ENCODE data around the gene SUCLG1.
"Not testable (repeated sequence)": the region's sequence is repeated elsewhere in the genome, so short reads cannot be mapped to it uniquely, and the experiment has no call there.

Gene SUCLG1

DNA sequence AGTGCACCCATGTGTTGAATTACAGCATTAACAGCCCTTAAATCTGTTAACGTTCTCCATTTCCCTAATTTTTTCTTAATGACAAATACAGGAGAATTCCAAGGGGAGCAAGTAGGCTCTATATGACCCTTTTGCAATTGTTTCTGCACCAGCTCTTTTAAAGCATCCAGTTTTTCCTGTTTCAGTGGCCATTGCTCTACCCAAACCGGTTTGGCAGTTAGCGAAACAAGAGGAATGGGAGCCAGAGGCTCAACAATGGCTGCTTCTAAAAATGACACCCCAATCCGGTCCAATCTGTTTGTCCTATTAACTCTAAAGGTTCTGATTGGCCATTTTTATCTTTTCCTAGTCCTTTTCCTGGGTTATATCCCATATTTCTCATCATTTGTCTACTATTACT lies 15.1 kb upstream of the SUCLG1 start:
- in situ Hi-C loops (cut with HindIII; ENCODE audit: low pct_ligation_motif_present, low sequenced_read_pairs): no loop called here
- TF ChIP-seq, protein P1, sequence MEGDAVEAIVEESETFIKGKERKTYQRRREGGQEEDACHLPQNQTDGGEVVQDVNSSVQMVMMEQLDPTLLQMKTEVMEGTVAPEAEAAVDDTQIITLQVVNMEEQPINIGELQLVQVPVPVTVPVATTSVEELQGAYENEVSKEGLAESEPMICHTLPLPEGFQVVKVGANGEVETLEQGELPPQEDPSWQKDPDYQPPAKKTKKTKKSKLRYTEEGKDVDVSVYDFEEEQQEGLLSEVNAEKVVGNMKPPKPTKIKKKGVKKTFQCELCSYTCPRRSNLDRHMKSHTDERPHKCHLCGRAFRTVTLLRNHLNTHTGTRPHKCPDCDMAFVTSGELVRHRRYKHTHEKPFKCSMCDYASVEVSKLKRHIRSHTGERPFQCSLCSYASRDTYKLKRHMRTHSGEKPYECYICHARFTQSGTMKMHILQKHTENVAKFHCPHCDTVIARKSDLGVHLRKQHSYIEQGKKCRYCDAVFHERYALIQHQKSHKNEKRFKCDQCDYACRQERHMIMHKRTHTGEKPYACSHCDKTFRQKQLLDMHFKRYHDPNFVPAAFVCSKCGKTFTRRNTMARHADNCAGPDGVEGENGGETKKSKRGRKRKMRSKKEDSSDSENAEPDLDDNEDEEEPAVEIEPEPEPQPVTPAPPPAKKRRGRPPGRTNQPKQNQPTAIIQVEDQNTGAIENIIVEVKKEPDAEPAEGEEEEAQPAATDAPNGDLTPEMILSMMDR (IDR thresholded peaks at IDR 0.05; ENCODE audit: low read depth, low read length, missing control alignments): no peak
- no peak overlapping the region for H3K4me3 ChIP-seq (ENCODE audit: low read depth, low read length)

DNA sequence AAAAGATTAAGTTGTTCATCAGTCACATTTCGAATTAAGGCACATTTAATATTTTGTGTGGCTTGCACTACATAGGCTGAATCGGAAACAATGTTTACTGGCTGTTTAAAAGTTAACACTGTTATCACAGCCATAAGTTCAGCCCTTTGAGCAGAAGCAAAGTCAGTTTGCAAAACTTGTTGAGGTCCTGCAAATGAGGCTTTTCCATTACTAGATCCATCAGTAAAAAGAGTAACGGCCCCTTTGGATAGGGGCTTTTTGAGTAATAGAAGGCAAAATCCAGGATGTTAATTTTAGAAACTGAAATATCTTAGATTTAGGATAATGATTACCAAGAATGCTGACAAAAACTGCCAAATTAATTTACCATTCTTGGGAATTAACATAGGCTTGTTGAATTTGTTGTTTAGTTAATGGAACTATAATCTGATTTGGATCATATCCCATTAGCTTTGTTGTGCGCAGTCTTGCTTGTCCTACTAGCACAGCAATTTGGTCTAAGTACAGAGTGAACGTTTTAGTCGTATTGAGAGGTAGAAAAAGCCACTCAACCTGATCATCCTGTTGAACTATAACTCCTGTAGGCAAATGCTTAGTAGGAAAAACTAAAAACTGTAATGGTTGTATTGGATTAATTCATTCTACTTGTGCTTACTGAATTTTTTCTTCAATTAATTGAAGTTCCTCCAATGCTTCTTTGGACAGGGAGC lies 13.9 kb upstream of the SUCLG1 start:
- H3K4me3 ChIP-seq (ENCODE audit: low read depth, low read length): no peak overlapping the region
- H3K27ac ChIP-seq: no peak overlapping the region
- in situ Hi-C loops (cut with HindIII; ENCODE audit: low pct_ligation_motif_present, low sequenced_read_pairs): no loop called here
- DNase-seq: no peak
- TF ChIP-seq, protein P1 (IDR thresholded peaks at IDR 0.05; ENCODE audit: low read depth, low read length, missing control alignments): no peak
- no peaks in the 10 kb centered on the region for H3K36me3 ChIP-seq (replicated peaks)
- H3K27me3 ChIP-seq (replicated peaks): no peaks in the 10 kb centered on the region

More for the DNA sequence above, 15.1 kb upstream of the SUCLG1 start:
- no peak overlapping the region for H3K27ac ChIP-seq
- H3K36me3 ChIP-seq (replicated peaks): no peaks in the 10 kb centered on the region
- H3K27me3 ChIP-seq (replicated peaks): no peaks in the 10 kb centered on the region
- DNase-seq: no peak

DNA sequence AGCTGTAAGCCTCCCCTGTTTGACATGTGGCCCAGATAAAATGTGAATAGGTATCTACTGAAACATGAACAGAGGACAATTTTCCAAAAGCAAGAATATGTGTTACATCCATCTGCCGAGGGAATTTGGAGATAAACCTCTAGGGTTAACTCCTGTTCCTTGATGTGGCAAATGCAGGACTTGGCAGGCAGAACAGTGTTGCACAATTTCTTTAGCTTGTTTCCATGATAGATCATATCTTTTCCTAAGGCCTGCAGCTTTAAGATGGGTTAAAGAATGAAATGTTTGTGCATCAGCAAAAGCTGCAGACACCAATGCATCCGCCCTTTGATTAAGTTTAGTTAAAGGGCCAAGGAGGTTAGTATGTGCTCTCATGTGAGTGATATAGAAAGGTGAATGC lies 13.3 kb upstream of the SUCLG1 start:
- DNase-seq; H3K27me3 ChIP-seq (replicated peaks); H3K27ac ChIP-seq; H3K4me3 ChIP-seq (ENCODE audit: low read depth, low read length); H3K36me3 ChIP-seq (replicated peaks); in situ Hi-C loops (cut with HindIII; ENCODE audit: low pct_ligation_motif_present, low sequenced_read_pairs): not testable (repeated sequence)

DNA sequence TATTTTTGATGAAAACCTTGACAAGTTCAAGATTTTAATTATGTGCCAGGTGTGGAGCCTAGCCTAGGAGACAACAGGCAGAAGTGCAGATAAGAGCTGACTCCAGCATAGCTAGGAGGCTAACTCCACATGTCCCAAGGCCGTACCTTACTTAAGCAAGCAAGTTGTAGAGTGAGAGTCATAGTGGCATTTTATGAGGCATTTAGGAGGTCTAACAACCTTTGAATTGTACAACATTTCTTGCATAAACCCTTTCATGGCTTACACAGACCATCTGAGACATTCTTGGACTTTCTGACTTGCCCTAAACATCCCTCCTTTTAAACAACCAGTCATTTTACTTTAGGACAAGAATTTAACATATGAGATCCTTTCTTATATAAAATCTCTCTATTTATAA lies 8.3 kb upstream of the SUCLG1 start:
- in situ Hi-C loops (cut with HindIII; ENCODE audit: low pct_ligation_motif_present, low sequenced_read_pairs): no loop called here
- no peak for DNase-seq
- H3K36me3 ChIP-seq (replicated peaks): no peaks in the 10 kb centered on the region
- H3K27ac ChIP-seq: no peak overlapping the region
- no peaks in the 10 kb centered on the region for H3K27me3 ChIP-seq (replicated peaks)
- H3K4me3 ChIP-seq (ENCODE audit: low read depth, low read length): no peak overlapping the region
- TF ChIP-seq, protein P1 (IDR thresholded peaks at IDR 0.05; ENCODE audit: low read depth, low read length, missing control alignments): no peak

DNA sequence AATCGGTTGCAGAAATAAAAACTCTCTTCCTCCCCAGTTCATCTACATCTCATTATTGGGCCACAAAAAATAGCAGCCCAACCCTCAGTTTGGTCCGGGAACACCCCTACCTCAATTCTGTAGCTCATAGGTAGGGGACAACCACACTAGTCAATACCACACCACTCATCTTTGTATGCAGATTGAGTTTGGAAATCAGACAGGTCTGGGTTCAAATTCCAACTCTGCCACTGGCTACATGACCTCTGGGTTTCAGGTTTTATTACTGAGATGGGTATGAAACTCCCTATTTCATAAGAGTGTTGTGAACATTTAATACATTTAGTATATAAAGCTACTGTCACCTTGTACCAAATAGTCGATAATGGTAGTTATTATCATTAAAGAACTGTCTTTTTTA lies 2.2 kb upstream of the SUCLG1 start:
- no peaks in the 10 kb centered on the region for H3K36me3 ChIP-seq (replicated peaks)
- no peak overlapping the region for H3K4me3 ChIP-seq (ENCODE audit: low read depth, low read length)
- in situ Hi-C loops (cut with HindIII; ENCODE audit: low pct_ligation_motif_present, low sequenced_read_pairs): no loop called here
- no peaks in the 10 kb centered on the region for H3K27me3 ChIP-seq (replicated peaks)
- no peak for DNase-seq
- TF ChIP-seq, protein P1 (IDR thresholded peaks at IDR 0.05; ENCODE audit: low read depth, low read length, missing control alignments): no peak
- no peak overlapping the region for H3K27ac ChIP-seq

DNA sequence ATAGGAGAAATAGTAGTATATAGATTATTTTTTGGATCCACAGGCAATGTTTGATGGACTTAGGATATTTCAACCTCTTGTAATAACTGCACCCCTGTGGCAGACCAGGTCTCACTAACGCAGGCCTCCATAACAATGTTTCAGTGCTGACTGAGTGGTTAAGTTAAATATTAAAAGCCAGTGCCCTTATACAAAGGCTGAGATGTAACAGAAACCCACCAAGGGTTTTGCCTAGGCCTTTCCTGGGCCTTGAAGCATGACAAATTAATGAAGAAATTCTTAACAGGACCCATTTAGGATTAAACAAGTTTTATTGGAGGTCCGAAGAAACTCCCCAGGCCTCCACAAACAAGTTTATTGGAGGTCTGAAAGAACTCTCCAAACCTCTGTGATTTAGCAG lies 1.6 kb upstream of the SUCLG1 start:
- DNase-seq: no peak
- Histone ChIP-seq H3K4me3 (ENCODE audit: low read depth, low read length) (no peak overlapping the region), H3K36me3 (replicated peaks) (no peaks in the 10 kb centered on the region), H3K27me3 (replicated peaks) (no peaks in the 10 kb centered on the region), H3K27ac (no peak overlapping the region)
- in situ Hi-C loops (cut with HindIII; ENCODE audit: low pct_ligation_motif_present, low sequenced_read_pairs): no loop called here
- TF ChIP-seq, protein P1 (IDR thresholded peaks at IDR 0.05; ENCODE audit: low read depth, low read length, missing control alignments): no peak

Data from brain microvascular endothelial cell (primary cell).